ENCODE measurements around the gene FNTB. TPM values are rescaled to one million over a fixed set of nuclear protein-coding genes. Genes with fewer than 3 reads are reported as not detected.

The FNTB gene
- total RNA-seq, 1 donor from 2014 or later = 30.1 TPM

DNA sequence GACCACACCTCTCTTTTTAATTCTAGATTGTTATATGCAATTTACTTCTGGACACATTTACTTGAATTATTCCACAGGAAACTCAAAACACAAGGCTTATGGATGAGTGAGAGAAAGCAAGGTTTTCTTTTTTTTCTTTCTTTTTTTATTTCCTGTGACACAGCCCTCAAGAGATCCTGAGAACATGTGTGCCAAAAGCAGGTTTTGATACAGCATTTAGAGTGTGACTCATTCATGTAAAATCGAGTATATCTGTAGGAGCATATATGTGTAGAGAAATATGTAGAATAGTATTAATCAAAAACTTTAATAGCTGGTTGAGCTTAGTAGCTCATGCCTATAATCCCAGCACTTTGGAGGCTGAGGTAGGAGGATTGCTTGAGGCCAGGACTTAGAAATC lies 120.0 kb downstream of the FNTB start:
- Mint-ChIP-seq H3K4me3 (peak overlapping the region; percentile 41), H3K27ac (peak overlapping the region; percentile 48), H3K9me3 (no peaks in the 10 kb centered on the region), H3K36me3 (peaks cover 4% of the 10 kb centered on the region), H3K27me3 (peaks cover 3% of the 10 kb centered on the region), H3K4me1 (ENCODE audit: unreplicated experiment) (peaks cover 8% of the 10 kb centered on the region)
- TF ChIP-seq, protein P1, sequence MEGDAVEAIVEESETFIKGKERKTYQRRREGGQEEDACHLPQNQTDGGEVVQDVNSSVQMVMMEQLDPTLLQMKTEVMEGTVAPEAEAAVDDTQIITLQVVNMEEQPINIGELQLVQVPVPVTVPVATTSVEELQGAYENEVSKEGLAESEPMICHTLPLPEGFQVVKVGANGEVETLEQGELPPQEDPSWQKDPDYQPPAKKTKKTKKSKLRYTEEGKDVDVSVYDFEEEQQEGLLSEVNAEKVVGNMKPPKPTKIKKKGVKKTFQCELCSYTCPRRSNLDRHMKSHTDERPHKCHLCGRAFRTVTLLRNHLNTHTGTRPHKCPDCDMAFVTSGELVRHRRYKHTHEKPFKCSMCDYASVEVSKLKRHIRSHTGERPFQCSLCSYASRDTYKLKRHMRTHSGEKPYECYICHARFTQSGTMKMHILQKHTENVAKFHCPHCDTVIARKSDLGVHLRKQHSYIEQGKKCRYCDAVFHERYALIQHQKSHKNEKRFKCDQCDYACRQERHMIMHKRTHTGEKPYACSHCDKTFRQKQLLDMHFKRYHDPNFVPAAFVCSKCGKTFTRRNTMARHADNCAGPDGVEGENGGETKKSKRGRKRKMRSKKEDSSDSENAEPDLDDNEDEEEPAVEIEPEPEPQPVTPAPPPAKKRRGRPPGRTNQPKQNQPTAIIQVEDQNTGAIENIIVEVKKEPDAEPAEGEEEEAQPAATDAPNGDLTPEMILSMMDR (conservative IDR thresholded peaks at IDR 0.05) = no peak
- DNase-seq (ENCODE audit: extremely low spot score, unreplicated experiment) = no peak

- no peak overlapping the region for H3K4me3 Mint-ChIP-seq
- H3K36me3 Mint-ChIP-seq = peaks cover 4% of the 10 kb centered on the region
- H3K27me3 Mint-ChIP-seq = peaks cover 3% of the 10 kb centered on the region
- DNase-seq (ENCODE audit: extremely low spot score, unreplicated experiment) = no peak
- no peak overlapping the region for H3K27ac Mint-ChIP-seq
- TF ChIP-seq, protein P1 (conservative IDR thresholded peaks at IDR 0.05) = no peak
- H3K4me1 Mint-ChIP-seq (ENCODE audit: unreplicated experiment) = peaks cover 9% of the 10 kb centered on the region
- no peaks in the 10 kb centered on the region for H3K9me3 Mint-ChIP-seq
Measured at GRCh38 chr14:65107200-65107599, 120.5 kb downstream of the FNTB start.

- Mint-ChIP-seq H3K4me1 (ENCODE audit: unreplicated experiment) (peaks cover 6% of the 10 kb centered on the region), H3K9me3 (no peaks in the 10 kb centered on the region), H3K36me3 (no peaks in the 10 kb centered on the region), H3K27me3 (peaks cover 3% of the 10 kb centered on the region), H3K4me3 (no peak overlapping the region), H3K27ac (no peak overlapping the region)
- no peak for DNase-seq (ENCODE audit: extremely low spot score, unreplicated experiment)
- TF ChIP-seq, protein P1 (conservative IDR thresholded peaks at IDR 0.05) = no peak
Measured at GRCh38 chr14:65109357-65109756, 122.7 kb downstream of the FNTB start.

GRCh38 chr14:65110525-65110924 lies 123.8 kb downstream of the FNTB start:
- Mint-ChIP-seq H3K9me3 (no peaks in the 10 kb centered on the region), H3K4me1 (ENCODE audit: unreplicated experiment) (peaks cover 6% of the 10 kb centered on the region), H3K4me3 (no peak overlapping the region), H3K27me3 (peaks cover 3% of the 10 kb centered on the region), H3K27ac (no peak overlapping the region), H3K36me3 (no peaks in the 10 kb centered on the region)
- no peak for DNase-seq (ENCODE audit: extremely low spot score, unreplicated experiment)
- TF ChIP-seq, protein P1 (conservative IDR thresholded peaks at IDR 0.05) = no peak

Small RNA genes lying within 50 kb of the gene (microRNA-seq; reads per million reads assigned to microRNA genes)
- gene MIR4706 = 1.4 reads per million

Other genes starting within 250 kb of the FNTB start
- 3.8 and 5.0 TPM in 2 replicates for gene SPTB, start 107.0 kb upstream of the FNTB start, total RNA-seq (ENCODE audit: low replicate concordance)
- 40.0 and 45.3 TPM in 2 replicates for gene CHURC1, start 72.4 kb upstream of the FNTB start, total RNA-seq (ENCODE audit: low replicate concordance)
- 39.2 and 69.7 TPM in 2 replicates for gene GPX2, start 44.1 kb upstream of the FNTB start, total RNA-seq (ENCODE audit: low replicate concordance)
- 31.4 and 55.6 TPM in 2 replicates for gene RAB15, start 14.6 kb upstream of the FNTB start, total RNA-seq (ENCODE audit: low replicate concordance)
- 97.0 and 147 TPM in 2 replicates for gene MAX, start 115.6 kb downstream of the FNTB start, total RNA-seq (ENCODE audit: low replicate concordance)

Measured in type B pancreatic cell (in vitro differentiated cells).